C4-2B (cell line): ENCODE data around the gene KIAA1755.

ENCODE experiments used
- H3K27ac ChIP-seq: fragments of 450-650 bp; 2 replicates; pipeline ENCODE4 v1.5.1; 2017
- CTCF ChIP-seq: fragments of 450-650 bp; conservative IDR thresholded peaks from 2 replicates; pipeline ENCODE4 v1.5.1; 2017; ENCODE audit warnings: mild to moderate bottlenecking
- ZFX ChIP-seq: fragments of 450-650 bp; IDR thresholded peaks from 2 replicates; pipeline ENCODE4 v1.6.1; 2017

Gene KIAA1755

GRCh38 chr20:38184101-38184500, 76.4 kb downstream of the KIAA1755 start:
- H3K27ac ChIP-seq = no peak overlapping the region
- TF ChIP-seq ZFX (no peak), CTCF (no peak)

GRCh38 chr20:38181971-38182370, 78.6 kb downstream of the KIAA1755 start:
- TF ChIP-seq ZFX = no peak
- no peak for TF ChIP-seq CTCF
- H3K27ac ChIP-seq = no peak overlapping the region

- H3K27ac ChIP-seq = no peak overlapping the region
- TF ChIP-seq CTCF = no peak
- no peak for TF ChIP-seq ZFX
Observed at GRCh38 chr20:38181207-38181801, 79.2 kb downstream of the KIAA1755 start.

- no peak overlapping the region for H3K27ac ChIP-seq
- TF ChIP-seq CTCF = no peak
- no peak for TF ChIP-seq ZFX
Observed at GRCh38 chr20:38180781-38181180, 79.8 kb downstream of the KIAA1755 start.

- no peak overlapping the region for H3K27ac ChIP-seq
- TF ChIP-seq CTCF = no peak
- no peak for TF ChIP-seq ZFX
Observed at GRCh38 chr20:38179846-38180245, 80.7 kb downstream of the KIAA1755 start.

- TF ChIP-seq CTCF = no peak
- no peak for TF ChIP-seq ZFX
Observed at GRCh38 chr20:38178581-38178980, 82.0 kb downstream of the KIAA1755 start.

GRCh38 chr20:38178065-38178491, 82.5 kb downstream of the KIAA1755 start:
- TF ChIP-seq ZFX = no peak
- no peak for TF ChIP-seq CTCF
- H3K27ac ChIP-seq = no peak overlapping the region

More at GRCh38 chr20:38178581-38178980, 82.0 kb downstream of the KIAA1755 start:
- no peak overlapping the region for H3K27ac ChIP-seq
